ENCODE data around the gene SYNE3. TPM values are rescaled to one million over a fixed set of nuclear protein-coding genes. Genes with fewer than 3 reads are reported as not detected.

The SYNE3 gene
- total RNA-seq, 1 experiment from 2014 or later, result 6.2 TPM

DNA sequence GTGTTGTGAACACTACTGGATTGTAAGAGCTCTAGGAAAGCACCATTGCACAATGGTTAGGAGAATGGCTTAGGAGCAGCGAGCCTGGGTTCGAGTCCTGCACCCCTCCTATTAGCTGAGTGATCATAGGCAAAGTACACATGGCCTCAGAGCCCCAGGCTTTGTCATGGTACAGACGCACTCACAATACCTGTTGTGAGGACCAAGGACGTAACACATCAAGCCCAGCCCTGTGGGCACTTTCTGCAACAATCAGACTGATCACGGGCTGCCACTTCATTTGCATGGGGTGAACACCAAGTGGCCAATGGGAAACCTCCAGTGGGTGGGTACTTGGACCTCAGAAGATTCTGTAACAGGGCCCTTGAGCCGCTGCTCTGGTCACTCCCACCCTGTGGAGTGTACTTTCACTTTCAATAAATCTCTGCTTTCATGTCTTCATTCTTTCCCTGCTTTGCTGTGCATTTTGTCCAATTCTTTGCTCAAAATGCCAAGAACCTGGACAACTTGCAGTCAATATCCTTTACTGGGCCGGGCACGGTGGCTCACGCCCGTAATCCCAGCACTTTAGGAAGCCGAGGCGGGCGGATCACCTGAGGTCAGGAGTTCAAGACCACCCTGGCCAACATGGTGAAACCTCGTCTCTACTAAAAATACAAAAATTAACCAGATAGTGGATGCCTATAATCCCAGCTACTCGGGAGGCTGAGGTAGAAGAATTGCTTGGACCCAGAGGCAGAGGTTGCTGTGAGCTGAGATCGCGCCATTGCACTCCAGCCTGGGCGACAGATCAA, 46.6 kb upstream of the SYNE3 start:
- Histone ChIP-seq H3K27ac (ENCODE audit: low read length) (no peak overlapping the region), H3K4me3 (ENCODE audit: low read depth in 2 of 2, low read length in 2 of 2) (peak overlapping the region in 1 of 2 experiments; percentile 20; a peak in 1 of 4 replicates), H3K9me3 (ENCODE audit: control insufficient read depth, insufficient read depth, low read depth, low read length) (no peaks in the 10 kb centered on the region), H3K36me3 (ENCODE audit: control insufficient read depth, insufficient read depth, low read length) (no peaks in the 10 kb centered on the region), H3K4me1 (ENCODE audit: control insufficient read depth, insufficient read depth, low read length) (no peaks in the 10 kb centered on the region), H3K27me3 (ENCODE audit: control insufficient read depth, insufficient read depth, low read length) (no peaks in the 10 kb centered on the region)
- ATAC-seq (no peak), DNase-seq (ENCODE audit: low read depth, low spot score) (no peak)
- CTCF ChIA-PET, result interaction anchor here (1.2 kb wide), 1 partner anchor 431 kb away, joined by 6 read pairs; no protein-coding TSS in a partner anchor
- in situ Hi-C loops (cut with HindIII; ENCODE audit: low pct_unique_long_range_greater_than_20kb, low sequenced_read_pairs) (no loop called here), intact Hi-C loops (cut with micrococcal nuclease; ENCODE audit: unreplicated experiment) (loop anchor here (5.0 kb wide), 1 partner anchor 119 kb away; no protein-coding TSS in a partner anchor)
- TF ChIP-seq, protein P1, sequence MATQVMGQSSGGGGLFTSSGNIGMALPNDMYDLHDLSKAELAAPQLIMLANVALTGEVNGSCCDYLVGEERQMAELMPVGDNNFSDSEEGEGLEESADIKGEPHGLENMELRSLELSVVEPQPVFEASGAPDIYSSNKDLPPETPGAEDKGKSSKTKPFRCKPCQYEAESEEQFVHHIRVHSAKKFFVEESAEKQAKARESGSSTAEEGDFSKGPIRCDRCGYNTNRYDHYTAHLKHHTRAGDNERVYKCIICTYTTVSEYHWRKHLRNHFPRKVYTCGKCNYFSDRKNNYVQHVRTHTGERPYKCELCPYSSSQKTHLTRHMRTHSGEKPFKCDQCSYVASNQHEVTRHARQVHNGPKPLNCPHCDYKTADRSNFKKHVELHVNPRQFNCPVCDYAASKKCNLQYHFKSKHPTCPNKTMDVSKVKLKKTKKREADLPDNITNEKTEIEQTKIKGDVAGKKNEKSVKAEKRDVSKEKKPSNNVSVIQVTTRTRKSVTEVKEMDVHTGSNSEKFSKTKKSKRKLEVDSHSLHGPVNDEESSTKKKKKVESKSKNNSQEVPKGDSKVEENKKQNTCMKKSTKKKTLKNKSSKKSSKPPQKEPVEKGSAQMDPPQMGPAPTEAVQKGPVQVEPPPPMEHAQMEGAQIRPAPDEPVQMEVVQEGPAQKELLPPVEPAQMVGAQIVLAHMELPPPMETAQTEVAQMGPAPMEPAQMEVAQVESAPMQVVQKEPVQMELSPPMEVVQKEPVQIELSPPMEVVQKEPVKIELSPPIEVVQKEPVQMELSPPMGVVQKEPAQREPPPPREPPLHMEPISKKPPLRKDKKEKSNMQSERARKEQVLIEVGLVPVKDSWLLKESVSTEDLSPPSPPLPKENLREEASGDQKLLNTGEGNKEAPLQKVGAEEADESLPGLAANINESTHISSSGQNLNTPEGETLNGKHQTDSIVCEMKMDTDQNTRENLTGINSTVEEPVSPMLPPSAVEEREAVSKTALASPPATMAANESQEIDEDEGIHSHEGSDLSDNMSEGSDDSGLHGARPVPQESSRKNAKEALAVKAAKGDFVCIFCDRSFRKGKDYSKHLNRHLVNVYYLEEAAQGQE (IDR thresholded peaks at IDR 0.05; ENCODE audit: insufficient read depth in 1 of 2, low read depth in 2 of 2, low read length in 1 of 2), result no peak
- TF ChIP-seq, protein P2, sequence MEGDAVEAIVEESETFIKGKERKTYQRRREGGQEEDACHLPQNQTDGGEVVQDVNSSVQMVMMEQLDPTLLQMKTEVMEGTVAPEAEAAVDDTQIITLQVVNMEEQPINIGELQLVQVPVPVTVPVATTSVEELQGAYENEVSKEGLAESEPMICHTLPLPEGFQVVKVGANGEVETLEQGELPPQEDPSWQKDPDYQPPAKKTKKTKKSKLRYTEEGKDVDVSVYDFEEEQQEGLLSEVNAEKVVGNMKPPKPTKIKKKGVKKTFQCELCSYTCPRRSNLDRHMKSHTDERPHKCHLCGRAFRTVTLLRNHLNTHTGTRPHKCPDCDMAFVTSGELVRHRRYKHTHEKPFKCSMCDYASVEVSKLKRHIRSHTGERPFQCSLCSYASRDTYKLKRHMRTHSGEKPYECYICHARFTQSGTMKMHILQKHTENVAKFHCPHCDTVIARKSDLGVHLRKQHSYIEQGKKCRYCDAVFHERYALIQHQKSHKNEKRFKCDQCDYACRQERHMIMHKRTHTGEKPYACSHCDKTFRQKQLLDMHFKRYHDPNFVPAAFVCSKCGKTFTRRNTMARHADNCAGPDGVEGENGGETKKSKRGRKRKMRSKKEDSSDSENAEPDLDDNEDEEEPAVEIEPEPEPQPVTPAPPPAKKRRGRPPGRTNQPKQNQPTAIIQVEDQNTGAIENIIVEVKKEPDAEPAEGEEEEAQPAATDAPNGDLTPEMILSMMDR (IDR thresholded peaks at IDR 0.05), result no peak
- TF ChIP-seq SIN3A (IDR thresholded peaks at IDR 0.05; ENCODE audit: borderline replicate concordance, insufficient read depth, low read depth, low read length), result no peak
- TF ChIP-seq POLR2AphosphoS5 (IDR thresholded peaks at IDR 0.05; ENCODE audit: low read depth, low read length), result no peak
- TF ChIP-seq TCF7L2 (IDR thresholded peaks at IDR 0.05; ENCODE audit: low read depth, low read length), result no peak
- BruUV-seq (replicated peaks), result no TSS peak
- POLR2A ChIA-PET, result no interaction called here

DNA sequence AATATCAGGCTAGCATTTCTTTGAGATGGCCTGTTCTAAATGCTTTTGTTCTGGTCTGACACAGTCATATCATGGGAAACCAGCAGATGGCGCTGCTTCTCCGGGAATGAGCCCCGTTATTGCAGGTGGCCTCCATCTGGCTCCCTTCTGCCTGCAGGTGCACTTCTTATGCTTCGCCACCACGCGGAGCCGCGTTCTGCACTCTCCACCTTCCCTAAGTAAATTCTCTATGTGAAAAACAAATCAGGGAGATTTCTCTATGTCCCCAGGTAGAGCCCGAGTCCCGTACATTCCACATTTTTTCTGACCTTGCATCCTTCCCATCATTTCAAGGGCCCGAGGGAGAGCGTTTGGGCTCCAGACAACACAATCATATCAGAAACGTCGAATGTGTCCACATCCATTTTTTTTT, 44.6 kb upstream of the SYNE3 start:
- CTCF ChIA-PET, result no interaction called here
- no peak overlapping the region for H3K27ac ChIP-seq (ENCODE audit: low read length)
- H3K4me3 ChIP-seq (ENCODE audit: low read depth in 2 of 2, low read length in 2 of 2), result no peak overlapping the region
- POLR2A ChIA-PET, result no interaction called here
- no peaks in the 10 kb centered on the region for H3K9me3 ChIP-seq (ENCODE audit: control insufficient read depth, insufficient read depth, low read depth, low read length)
- peak; percentile 96 for ATAC-seq
- no peaks in the 10 kb centered on the region for H3K36me3 ChIP-seq (ENCODE audit: control insufficient read depth, insufficient read depth, low read length)
- DNase-seq (ENCODE audit: low read depth, low spot score), result peak; percentile 78
- H3K4me1 ChIP-seq (ENCODE audit: control insufficient read depth, insufficient read depth, low read length), result no peaks in the 10 kb centered on the region
- intact Hi-C loops (cut with micrococcal nuclease; ENCODE audit: unreplicated experiment), result loop anchor here (1.0 to 5.0 kb wide), 3 partner anchors 121 to 433 kb away; no protein-coding TSS in a partner anchor
- in situ Hi-C loops (cut with HindIII; ENCODE audit: low pct_unique_long_range_greater_than_20kb, low sequenced_read_pairs), result no loop called here
- TF ChIP-seq POLR2AphosphoS5 (IDR thresholded peaks at IDR 0.05; ENCODE audit: low read depth, low read length) (no peak), TCF7L2 (IDR thresholded peaks at IDR 0.05; ENCODE audit: low read depth, low read length) (no peak), SIN3A (IDR thresholded peaks at IDR 0.05; ENCODE audit: borderline replicate concordance, insufficient read depth, low read depth, low read length) (no peak)
- TF ChIP-seq, protein P2 (IDR thresholded peaks at IDR 0.05), result peak; percentile 92
- TF ChIP-seq, protein P1 (IDR thresholded peaks at IDR 0.05; ENCODE audit: insufficient read depth in 1 of 2, low read depth in 2 of 2, low read length in 1 of 2), result no peak
- H3K27me3 ChIP-seq (ENCODE audit: control insufficient read depth, insufficient read depth, low read length), result no peaks in the 10 kb centered on the region
- BruUV-seq (replicated peaks), result no TSS peak
